OCI-LY3 (cell line): ENCODE data around the gene SLC6A11.

Experiments used
- H2AFZ ChIP-seq: fragments of 200-600, 300-600 bp; shearing (Covaris generic); 2 replicates; pipeline ENCODE4 v1.6.0; 2014; ENCODE audit warnings: antibody characterized with exemption, low read depth, low read length
- H3K27ac ChIP-seq: fragments of 200-600, 300-600 bp; sonication (generic); 2 replicates; pipeline ENCODE4 v1.5.1; 2014; ENCODE audit warnings: mild to moderate bottlenecking, low read length, moderate library complexity, mixed read lengths
- H3K27me3 ChIP-seq: fragments of 200-600, 300-600 bp; sonication (generic); 2 replicates; pipeline ENCODE4 v1.6.1; 2014; ENCODE audit warnings: low read depth, low read length, mixed read lengths
- H3K36me3 ChIP-seq: fragments of 200-600, 300-600 bp; sonication (generic); replicated peaks from 2 replicates; pipeline ENCODE3; 2014; ENCODE audit warnings: low read depth, low read length, mixed read lengths
- H3K4me1 ChIP-seq: fragments of 300-600, 200-600 bp; sonication (generic); 2 replicates; pipeline ENCODE4 v1.6.1; 2014; ENCODE audit warnings: low read length, mixed read lengths
- H3K4me2 ChIP-seq: fragments of 200-600, 300-600 bp; sonication (generic); 2 replicates; pipeline ENCODE4 v1.6.1; 2014; ENCODE audit warnings: low read length, mixed read lengths
- H3K4me3 ChIP-seq: fragments of 300-600, 200-600 bp; sonication (generic); 2 replicates; pipeline ENCODE4 v1.5.1; 2014; ENCODE audit warnings: antibody characterized with exemption, mild to moderate bottlenecking, low read length, moderate library complexity
- H3K79me2 ChIP-seq: fragments of 300-600, 200-600 bp; shearing (Covaris generic); 2 replicates; pipeline ENCODE4 v1.6.1; 2014; ENCODE audit warnings: mild to moderate bottlenecking, low read length, mixed read lengths
- H3K9ac ChIP-seq: fragments of 300-600, 200-600 bp; shearing (Covaris generic); 2 replicates; pipeline ENCODE4 v1.6.0; 2014; ENCODE audit warnings: mild to moderate bottlenecking, low read length, moderate library complexity
- H3K9me3 ChIP-seq: fragments of 200-600, 300-600 bp; shearing (Covaris generic); 2 replicates; pipeline ENCODE4 v1.6.1; 2014; ENCODE audit warnings: low read length, mixed read lengths; ENCODE audit not compliant: insufficient read depth
- H4K20me1 ChIP-seq: fragments of 200-600, 300-600 bp; sonication (generic); 2 replicates; pipeline ENCODE4 v1.6.1; 2016; ENCODE audit warnings: low read length, mixed read lengths; ENCODE audit not compliant: insufficient read depth
- EZH2phosphoT487 ChIP-seq: fragments of 200-600 bp; shearing (Covaris generic); IDR thresholded peaks from 2 replicates; pipeline ENCODE4 v1.6.1; 2018; ENCODE audit warnings: antibody characterized with exemption, mixed run types, low read depth
- TF ChIP-seq, protein P1 (sequence below): fragments of 200-600, 300-600 bp; sonication (generic); IDR thresholded peaks from 2 replicates; pipeline ENCODE4 v1.5.1; 2014; ENCODE audit warnings: antibody characterized with exemption, low read length, low read depth

Gene SLC6A11

DNA sequence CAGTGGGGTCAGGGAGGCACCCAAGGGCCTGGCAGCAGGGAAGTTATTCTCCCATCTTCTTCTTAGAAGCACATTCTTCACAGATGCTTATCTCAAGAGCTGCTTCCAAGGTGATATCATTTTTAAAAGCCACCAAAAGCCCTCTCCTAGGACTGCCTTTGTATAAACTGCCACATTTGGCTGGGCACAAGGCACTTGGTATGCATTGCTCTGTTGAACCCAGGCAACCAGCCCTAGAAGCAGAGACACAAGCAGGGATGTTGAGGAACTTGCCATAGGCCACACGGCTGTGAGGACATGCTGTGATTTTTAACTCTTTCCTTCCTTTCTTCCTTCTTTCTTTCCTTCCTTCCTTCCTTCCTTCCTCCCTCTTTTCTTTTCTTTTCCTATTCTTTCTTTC, 169.2 kb downstream of the SLC6A11 start:
- Histone ChIP-seq H4K20me1 (no peaks in the 10 kb centered on the region), H3K9me3 (no peaks in the 10 kb centered on the region), H2AFZ (no peak overlapping the region), H3K36me3 (no peaks in the 10 kb centered on the region), H3K4me2 (no peak overlapping the region), H3K4me1 (no peaks in the 10 kb centered on the region), H3K27me3 (peaks cover 24% of the 10 kb centered on the region), H3K4me3 (no peak overlapping the region), H3K79me2 (no peaks in the 10 kb centered on the region), H3K9ac (no peak overlapping the region), H3K27ac (no peak overlapping the region)
- TF ChIP-seq, protein P1, sequence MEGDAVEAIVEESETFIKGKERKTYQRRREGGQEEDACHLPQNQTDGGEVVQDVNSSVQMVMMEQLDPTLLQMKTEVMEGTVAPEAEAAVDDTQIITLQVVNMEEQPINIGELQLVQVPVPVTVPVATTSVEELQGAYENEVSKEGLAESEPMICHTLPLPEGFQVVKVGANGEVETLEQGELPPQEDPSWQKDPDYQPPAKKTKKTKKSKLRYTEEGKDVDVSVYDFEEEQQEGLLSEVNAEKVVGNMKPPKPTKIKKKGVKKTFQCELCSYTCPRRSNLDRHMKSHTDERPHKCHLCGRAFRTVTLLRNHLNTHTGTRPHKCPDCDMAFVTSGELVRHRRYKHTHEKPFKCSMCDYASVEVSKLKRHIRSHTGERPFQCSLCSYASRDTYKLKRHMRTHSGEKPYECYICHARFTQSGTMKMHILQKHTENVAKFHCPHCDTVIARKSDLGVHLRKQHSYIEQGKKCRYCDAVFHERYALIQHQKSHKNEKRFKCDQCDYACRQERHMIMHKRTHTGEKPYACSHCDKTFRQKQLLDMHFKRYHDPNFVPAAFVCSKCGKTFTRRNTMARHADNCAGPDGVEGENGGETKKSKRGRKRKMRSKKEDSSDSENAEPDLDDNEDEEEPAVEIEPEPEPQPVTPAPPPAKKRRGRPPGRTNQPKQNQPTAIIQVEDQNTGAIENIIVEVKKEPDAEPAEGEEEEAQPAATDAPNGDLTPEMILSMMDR: no peak
- no peak for TF ChIP-seq EZH2phosphoT487

DNA sequence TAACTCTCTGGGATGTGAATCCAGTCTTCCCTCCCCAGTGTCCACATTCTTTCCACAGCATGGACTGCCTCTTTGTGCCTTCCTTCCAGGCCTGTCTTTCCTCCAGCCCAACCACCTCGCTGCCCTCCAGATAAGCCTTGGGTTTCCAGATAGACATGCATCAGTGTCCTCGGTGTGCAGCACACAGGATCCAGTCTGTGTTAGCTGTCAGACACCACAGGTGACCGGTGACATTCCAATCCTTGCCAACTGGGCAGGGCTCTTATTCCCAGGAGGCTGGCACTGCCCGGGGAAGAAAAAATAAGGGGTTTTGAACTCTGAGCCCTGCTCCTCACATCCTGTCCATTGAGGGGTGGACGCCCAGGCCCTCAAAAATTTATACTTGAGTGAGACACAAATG, 170.6 kb downstream of the SLC6A11 start:
- Histone ChIP-seq H3K4me2 (no peak overlapping the region), H2AFZ (no peak overlapping the region), H3K27me3 (peaks cover 27% of the 10 kb centered on the region), H3K79me2 (no peaks in the 10 kb centered on the region), H4K20me1 (no peaks in the 10 kb centered on the region), H3K27ac (no peak overlapping the region), H3K9ac (no peak overlapping the region), H3K9me3 (no peaks in the 10 kb centered on the region), H3K4me3 (no peak overlapping the region), H3K36me3 (no peaks in the 10 kb centered on the region), H3K4me1 (no peaks in the 10 kb centered on the region)
- TF ChIP-seq, protein P1: no peak
- TF ChIP-seq EZH2phosphoT487: no peak

DNA sequence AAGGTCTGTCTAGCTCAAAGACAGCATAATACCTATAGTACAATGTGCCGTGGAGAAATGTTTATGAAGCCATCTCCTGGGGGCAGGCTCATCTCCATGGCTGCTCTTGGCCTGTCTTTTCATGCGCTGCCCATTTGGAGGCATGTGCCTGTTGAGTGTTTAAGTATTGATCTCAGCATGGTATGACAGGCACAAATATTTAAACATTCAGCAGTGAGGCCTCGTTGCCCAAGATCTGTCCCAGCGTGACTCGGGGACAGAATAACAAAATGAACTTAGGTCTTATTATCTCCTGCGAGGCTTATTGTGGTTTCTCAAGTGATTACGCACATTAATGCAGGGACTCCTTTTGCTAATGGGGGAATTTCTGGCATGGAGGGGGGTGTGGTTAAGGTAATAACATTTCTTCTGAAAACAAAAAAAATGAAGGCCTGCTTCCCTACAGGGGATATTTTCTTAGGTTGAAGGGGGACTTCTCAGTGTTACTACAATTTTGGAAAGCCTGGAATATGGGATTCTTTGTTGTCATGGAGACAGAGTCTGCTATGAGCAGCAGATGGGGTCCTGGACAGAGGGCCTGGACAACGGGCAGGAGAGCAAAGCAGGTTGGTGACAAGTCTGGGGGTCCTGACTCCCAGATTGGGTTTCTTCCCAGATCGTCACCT, 172.1 kb downstream of the SLC6A11 start:
- no peak overlapping the region for H3K4me3 ChIP-seq
- no peaks in the 10 kb centered on the region for H3K36me3 ChIP-seq
- no peak overlapping the region for H3K9ac ChIP-seq
- H3K27me3 ChIP-seq: peaks cover 16% of the 10 kb centered on the region
- no peaks in the 10 kb centered on the region for H4K20me1 ChIP-seq
- no peak overlapping the region for H3K4me2 ChIP-seq
- H3K79me2 ChIP-seq: no peaks in the 10 kb centered on the region
- no peak overlapping the region for H3K27ac ChIP-seq
- H3K4me1 ChIP-seq: no peaks in the 10 kb centered on the region
- no peak for TF ChIP-seq EZH2phosphoT487
- TF ChIP-seq, protein P1: no peak
- H3K9me3 ChIP-seq: no peaks in the 10 kb centered on the region
- no peak overlapping the region for H2AFZ ChIP-seq

DNA sequence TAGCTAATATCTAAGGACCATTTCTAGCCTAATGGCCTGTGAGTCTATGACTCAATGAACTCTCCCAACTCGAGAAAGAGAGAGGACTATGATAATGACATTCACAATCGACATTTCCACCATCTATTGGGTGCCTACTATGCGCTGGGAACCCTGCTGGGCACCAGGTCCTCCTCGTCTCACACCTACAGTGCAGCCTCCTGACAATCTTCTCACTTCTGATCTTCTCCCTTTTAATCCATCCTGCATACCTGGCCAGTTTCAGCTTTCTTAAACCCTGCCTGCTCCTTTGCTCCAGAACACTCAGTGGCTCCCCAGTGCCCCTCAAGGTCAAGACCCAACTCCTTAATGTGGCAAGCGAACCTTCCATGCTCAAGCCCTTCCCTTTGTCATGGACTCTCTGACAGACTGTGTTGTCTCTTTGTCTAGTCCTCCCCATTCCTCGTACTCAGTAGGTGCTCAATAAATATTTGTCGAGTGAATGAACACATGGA, 173.0 kb downstream of the SLC6A11 start:
- Histone ChIP-seq H4K20me1 (no peaks in the 10 kb centered on the region), H3K36me3 (no peaks in the 10 kb centered on the region), H3K4me2 (no peak overlapping the region), H3K9ac (no peak overlapping the region), H3K27me3 (peaks cover 16% of the 10 kb centered on the region), H3K79me2 (no peaks in the 10 kb centered on the region), H3K27ac (no peak overlapping the region), H2AFZ (no peak overlapping the region), H3K9me3 (no peaks in the 10 kb centered on the region), H3K4me3 (no peak overlapping the region), H3K4me1 (no peaks in the 10 kb centered on the region)
- TF ChIP-seq EZH2phosphoT487: no peak
- TF ChIP-seq, protein P1: no peak
